Stimulated activated CD8-positive, alpha-beta memory T cell treated with anti-CD3 and anti-CD28 coated beads, Interleukin-15, amount 100 ng/mL, for 4 hours (primary cell): ENCODE results near the gene RASL12.
"Not testable (repeated sequence)": the region's sequence is repeated elsewhere in the genome, so short reads cannot be mapped to it uniquely, and the experiment has no call there.

Experiments used
- DNase-seq, 2 donors: peaks; one replicate each; pipeline ENCODE4 v3.0.0-alpha.2; 2020; ENCODE audit warnings: low read depth in 2 of 2

The RASL12 gene, protein sequence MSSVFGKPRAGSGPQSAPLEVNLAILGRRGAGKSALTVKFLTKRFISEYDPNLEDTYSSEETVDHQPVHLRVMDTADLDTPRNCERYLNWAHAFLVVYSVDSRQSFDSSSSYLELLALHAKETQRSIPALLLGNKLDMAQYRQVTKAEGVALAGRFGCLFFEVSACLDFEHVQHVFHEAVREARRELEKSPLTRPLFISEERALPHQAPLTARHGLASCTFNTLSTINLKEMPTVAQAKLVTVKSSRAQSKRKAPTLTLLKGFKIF

DNA sequence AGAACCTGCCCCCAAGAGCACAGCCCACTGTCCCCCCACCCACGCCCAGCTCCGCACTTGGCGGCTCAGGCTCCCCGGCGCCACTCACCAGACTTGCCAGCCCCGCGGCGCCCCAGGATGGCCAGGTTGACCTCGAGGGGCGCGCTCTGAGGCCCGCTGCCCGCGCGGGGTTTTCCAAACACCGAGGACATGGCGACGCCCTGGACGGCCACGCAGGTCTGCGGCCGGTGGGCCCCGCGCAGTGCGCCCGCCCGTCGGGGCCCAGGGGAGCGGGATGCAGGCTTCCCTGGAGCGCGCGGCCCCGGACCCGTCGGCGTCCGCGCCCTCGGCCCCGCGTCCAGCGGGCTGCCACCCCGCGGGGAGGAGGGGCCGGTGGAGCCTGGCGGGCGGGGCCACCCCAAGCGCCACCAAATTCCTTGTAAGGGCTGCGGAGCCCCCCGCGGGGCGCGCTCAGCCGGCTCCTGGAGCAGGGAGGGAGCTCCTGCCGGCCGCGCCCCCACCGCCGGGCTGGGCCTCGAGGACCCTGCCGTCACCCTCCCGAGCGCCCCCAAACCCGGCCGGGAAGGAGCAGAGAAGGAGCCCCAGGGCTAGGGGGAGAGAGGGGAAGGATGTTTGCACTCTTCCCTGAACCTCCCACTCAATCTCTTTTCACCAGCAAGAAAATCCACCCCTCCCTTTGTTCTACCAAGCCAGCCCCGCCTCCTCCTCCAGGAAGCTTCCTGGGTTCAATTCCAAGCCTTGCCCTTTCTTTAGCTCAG lies at the start of gene RASL12:
Gene RASL12 (minus strand): TSS at position 347 of the 758 bp plus-strand sequence. CDS start 156 bp downstream, at position 191.
- no peak for DNase-seq

DNA sequence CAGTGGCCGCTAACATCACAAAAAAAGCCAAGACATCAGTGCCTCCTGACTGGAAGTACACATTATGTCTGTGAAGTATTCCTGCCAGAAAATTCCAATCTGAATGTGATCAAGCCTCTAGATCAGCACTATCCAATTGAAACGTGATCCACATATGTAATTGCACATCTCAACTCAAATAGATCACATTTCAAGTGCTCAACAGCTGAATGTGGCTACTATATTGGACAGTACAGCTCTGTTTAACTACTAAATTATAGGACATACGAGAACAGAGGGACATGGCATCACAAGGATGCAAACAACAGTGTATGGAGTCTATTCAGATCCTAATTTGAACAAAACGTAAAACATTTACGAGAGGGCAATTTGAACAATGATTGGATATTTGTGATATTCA lies 47.8 kb upstream of the RASL12 start:
- no peak for DNase-seq

DNA sequence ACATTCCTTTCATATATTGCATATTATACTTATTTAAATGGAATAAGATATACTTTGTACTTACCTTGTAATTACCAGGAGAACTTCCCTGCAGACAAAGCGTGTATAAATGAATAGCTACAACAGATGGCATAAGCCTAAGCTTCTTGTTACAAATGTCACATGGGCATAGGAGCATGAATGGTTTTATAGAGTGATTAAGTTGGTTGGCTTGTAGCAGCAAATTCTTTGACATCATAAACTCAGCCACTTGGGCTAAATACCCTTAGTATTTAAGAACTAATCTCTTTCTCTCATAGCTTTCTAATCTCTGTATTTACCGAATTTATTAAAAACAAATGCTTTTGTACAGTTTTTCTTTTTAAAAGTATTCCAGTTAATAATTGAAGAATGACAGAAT lies 47.3 kb upstream of the RASL12 start, which contains the start of gene UBAP1L:
Gene UBAP1L (minus strand): TSS at position 115 of the 400 bp plus-strand sequence. CDS start 8,985 bp downstream, outside the sequence.
- DNase-seq, result no peak

DNA sequence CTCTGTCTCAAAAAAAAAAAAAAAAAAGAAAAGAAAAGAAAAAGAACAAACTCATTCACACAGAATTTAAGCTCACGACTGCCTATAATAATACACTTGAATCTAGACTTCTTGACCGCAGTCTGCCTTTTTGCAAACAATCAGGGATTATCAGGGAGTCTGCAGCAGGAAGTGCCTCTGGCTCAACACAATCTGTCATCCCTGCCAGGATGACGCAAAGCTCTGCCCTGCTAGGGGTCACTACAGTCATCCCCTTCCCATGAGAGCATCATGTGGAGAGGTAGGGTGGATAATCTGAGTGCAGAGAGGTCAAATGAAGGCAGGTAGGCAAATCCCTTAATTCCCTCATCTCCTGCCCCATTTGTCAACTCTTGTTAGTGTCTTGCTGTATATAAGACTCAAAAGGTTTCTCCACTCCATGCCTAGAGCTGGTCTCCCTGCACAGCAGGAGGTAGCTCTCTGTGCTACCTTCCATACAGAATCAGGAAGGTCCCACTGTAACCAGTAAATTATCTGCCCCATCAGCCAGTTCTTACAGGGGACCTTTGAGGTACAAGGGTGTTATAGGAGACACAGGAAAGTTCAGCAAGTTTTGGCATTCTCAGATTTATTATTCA lies 43.0 kb upstream of the RASL12 start:
- no peak for DNase-seq

DNA sequence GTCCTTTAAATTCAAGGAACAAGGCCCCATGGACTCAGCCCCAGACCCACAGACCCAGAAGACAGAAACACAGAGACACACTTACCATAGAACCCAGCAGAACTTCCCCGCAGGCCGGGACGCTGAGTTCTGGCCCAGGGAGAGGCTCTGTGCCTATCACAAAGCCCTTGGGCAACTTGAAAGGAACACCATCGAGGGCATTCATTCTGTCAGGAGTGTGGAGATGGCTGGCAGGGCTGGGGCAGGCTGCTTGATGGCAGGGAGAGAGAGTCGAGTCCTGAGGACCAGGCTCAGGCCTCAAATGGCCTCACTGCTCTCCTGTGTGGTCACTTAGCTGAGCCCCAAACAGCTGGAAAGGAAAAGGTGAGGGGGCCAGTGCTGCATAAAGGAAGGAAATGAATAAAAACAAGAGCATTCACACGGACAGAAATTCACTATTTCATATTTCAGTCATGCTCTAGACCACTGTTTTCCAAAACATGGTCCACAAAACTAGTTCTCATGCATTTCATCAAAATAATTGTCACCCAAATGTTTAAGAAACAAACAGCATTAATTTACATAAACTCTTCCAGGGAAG lies 38.3 kb upstream of the RASL12 start:
- DNase-seq, result no peak

DNA sequence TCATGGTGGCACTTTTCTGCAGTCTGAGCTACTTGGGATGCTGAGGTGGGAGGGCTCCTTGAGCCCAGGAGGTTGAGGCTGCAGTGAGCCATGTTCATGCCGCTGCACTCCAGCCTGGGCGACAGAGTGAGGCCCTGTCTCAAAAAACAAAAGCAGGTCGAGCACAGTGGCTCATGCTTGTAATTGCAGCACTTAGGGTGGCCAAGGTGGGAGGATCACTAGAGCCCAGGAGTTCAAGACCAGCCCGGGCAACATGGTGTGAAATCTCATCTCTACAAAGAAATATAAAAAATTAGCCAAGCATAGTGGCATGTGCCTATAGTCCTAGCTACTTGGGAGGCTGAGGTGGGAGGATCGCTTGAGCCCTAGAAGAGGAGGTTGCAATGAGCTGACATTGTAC lies 37.2 kb upstream of the RASL12 start:
- no peak for DNase-seq

DNA sequence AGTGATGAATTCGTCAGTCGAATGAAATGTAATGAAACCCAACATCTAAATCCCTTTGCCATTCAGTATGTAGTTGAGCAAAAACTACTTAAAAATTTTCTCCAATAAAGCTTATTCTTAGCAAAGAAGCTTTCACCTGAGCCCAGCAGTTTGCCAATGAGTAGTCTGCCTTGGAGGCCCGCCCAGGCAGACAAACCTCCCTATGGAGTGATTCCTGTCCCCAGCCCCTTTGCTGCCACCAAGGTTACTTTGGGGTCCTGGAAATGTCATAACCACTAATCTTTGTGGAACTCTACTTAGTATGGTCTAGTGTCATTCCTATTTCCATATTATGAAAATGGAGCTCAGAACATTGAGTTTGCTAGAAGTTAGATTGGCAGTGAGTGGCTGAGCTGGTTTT lies 35.1 kb upstream of the RASL12 start:
- DNase-seq, result no peak

- DNase-seq, result no peak
These were observed 34.3 kb upstream of the RASL12 start for GRCh38 chr15:65101891-65102708.

DNA sequence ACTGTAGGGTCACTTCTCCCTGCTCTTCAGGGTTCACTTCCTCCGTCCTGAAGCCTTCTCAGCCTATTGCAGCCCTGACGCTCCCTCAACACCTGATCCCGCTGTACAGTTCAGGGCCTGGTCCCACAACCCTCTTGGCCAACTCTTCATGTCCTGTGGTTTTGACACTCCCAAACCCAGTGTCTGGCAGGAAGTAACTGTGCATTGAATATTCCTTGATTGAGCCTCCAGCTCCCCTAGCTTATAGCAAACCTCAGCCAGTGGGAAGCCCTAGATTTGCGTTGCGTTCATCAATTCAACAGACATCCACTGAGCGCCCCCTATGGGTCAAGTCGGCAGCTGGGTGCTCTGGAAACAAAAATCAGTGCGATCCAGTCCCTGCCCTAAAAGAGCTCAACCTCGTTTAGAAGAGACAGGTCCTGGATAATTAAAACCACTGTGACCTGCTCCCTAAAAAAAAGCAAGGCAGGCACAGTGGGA lies 33.7 kb upstream of the RASL12 start:
- DNase-seq, result no peak

DNA sequence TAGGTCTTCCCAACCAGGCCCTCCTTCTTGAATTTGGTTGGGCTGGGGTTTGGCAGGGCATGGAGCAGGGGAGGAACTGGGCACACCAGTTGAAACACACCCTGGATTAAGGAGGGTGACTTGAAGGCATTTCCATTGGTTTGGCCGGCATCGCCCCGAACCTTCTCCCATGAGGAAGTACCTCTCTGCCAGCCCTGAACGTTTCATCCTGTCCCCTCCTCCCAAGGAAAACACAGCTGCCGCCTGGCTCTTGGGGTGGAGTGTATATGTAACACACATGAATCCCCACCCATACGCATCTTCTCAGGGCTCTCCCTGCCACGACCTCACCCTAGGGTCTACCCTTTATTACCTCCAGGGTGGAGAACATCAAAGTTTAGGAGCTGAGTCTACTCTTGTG lies 32.7 kb upstream of the RASL12 start:
- no peak for DNase-seq

- DNase-seq, result not testable (repeated sequence)
These were observed 32.0 kb upstream of the RASL12 start for GRCh38 chr15:65099801-65100200.

- DNase-seq, result no peak
These were observed 31.5 kb upstream of the RASL12 start for GRCh38 chr15:65099336-65099735.

- no peak for DNase-seq
These were observed 30.0 kb upstream of the RASL12 start for GRCh38 chr15:65097651-65098263.

DNA sequence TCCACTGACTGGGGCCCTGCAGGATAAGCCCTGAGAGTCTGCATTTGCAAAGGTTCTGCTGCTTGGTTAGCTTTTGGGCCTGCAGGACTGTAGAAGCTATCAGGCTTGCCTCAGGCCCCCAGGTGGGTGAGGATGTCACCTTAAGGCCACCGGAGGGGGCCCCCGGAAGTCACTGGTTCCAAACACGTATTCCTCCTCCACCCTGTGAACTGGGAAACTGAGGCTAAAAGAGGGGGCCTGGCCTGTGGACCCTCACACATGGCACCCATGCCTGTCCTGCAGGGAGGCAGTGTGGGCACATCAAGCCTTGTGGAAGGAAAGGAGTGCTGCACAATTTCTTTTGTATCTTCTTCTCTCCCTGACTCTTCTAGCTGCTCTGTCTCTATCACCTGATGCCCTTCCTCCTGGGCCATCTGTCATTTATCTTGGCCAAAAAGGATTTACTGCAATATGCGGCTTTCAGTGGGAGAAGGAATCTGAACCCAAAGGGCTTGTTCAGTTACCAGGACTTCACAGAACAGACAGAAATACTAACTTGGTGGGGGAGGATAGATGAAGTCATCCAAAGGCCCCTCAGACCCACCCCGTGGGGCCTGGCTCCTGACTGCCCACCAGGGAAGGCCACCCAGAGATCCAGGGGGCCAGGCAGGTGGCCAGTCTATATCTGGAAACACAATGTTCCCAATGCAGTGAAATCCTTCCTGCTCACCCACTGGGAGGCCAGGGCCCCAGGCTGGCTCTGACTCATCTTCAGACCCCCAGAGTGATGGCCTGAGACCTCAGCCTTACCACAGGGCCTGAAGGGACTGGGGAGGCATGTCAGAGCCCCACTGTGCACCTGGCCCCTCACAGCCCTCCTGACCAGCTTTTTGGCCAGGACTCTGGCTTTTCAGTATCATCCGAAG lies 28.9 kb upstream of the RASL12 start:
- DNase-seq, result no peak

DNA sequence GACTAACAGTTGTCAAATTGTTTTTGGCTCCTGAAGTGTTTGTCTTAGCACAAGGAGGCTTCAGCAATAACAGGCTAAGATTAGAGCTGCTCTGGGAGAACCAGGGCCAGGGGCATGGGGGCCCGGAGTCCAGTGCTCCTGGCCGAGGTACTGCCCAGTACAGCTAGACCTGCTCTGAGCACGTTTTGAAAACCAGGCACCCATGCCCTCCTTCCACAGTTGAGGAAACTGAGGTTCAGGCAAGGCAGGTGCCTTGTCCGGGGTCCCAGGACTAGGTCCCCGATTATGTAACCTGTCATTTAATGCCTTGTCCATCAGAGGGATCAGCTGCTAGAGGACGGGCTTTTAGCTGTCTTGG lies 27.9 kb upstream of the RASL12 start:
- no peak for DNase-seq

- no peak for DNase-seq
These were observed 27.4 kb upstream of the RASL12 start for GRCh38 chr15:65095011-65095746.

DNA sequence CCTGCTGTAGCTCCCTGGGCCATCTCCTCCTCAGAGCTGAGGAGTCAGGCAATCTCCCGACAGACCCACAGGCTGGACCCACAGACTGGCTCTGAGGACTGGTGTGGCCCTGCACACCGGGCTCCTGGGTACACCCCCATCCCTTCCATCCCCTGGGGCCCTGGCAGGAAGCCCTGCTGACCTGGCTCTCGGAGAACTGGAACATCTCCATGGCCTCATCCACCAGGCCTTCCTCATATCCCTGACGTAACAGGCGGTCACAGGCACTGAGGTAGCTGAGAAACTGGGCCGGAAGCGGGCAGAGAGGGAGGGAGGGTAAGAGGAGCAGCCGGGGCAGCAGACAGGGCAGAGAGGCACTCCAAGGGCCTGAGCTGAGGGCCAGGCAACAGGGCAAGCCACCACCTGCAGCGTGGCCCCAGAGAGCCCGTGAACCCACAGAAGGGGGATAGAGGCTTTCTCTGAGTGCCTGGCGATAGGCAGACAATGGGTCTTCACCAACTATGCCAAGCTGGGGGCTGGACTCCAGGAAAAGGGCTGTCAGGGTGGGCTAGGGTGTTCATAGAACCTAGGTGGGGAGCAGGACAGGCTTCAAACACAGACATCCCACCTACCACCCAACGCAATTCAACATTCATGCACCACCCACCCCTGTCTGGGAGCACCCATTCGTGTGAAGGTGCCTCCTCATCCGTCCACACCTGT lies 26.7 kb upstream of the RASL12 start:
- DNase-seq, result no peak

- not testable (repeated sequence) for DNase-seq
These were observed 26.0 kb upstream of the RASL12 start for GRCh38 chr15:65093793-65094170.
